Psoas muscle (tissue), 8 donors: ENCODE measurements around the gene SLC15A1. TPM values are rescaled to one million over a fixed set of nuclear protein-coding genes. Genes with fewer than 3 reads are reported as not detected.

Experiments
- ATAC-seq, 4 donors: fragments of 200-7000 bp; cut with Tn5 transposase; one replicate each; pipeline ENCODE4 v1.9.1; 2020; ENCODE audit warnings: moderate library complexity in 3 of 4, mild to moderate bottlenecking in 2 of 4
- DNase-seq, 2 donors: peaks; one replicate each; pipeline ENCODE4 v3.0.0-alpha.2; 2020
- H3K27ac ChIP-seq: fragments of 200-600 bp; one replicate; pipeline ENCODE4 v1.8.0; 2022
- H3K27me3 ChIP-seq, 3 donors: fragments of 200-600 bp in 1 of 3; one replicate each; pipeline versions ENCODE4 v1.6.1 to v1.8.0; 2013 to 2022; ENCODE audit warnings: low read length in 2 of 3, mild to moderate bottlenecking in 2 of 3, moderate library complexity in 1 of 3; ENCODE audit not compliant: insufficient read depth in 3 of 3
- H3K36me3 ChIP-seq, 2 donors: fragments of 200-600 bp in 1 of 2; one replicate each; pipeline versions ENCODE4 v1.6.1 to v1.8.0; 2013 to 2022; ENCODE audit warnings: low read depth in 1 of 2, mild to moderate bottlenecking in 1 of 2, moderate library complexity in 1 of 2; ENCODE audit not compliant: insufficient read depth in 1 of 2
- H3K4me1 ChIP-seq: fragments of 200-600 bp; one replicate; pipeline ENCODE4 v1.8.0; 2022
- H3K4me3 ChIP-seq: fragments of 200-600 bp; one replicate; pipeline ENCODE4 v1.8.0; 2022; ENCODE audit warnings: mild to moderate bottlenecking
- H3K9me3 ChIP-seq: fragments of 200-600 bp; one replicate; pipeline ENCODE4 v1.8.0; 2022
- CTCF ChIP-seq: fragments of 200-600 bp; IDR thresholded peaks from one replicate; pipeline ENCODE4 v1.8.0; 2022; ENCODE audit warnings: antibody characterized with exemption
- WGBS, 3 donors: extraction: QIAGEN DNeasy Blood & Tissue Kit; methylation state at CpG; one replicate each; pipeline versions ENCODE4 v1.1.6 to v1.1.7; 2013; 5-methylcytosine and 5-hydroxymethylcytosine counted together
- intact Hi-C, 2 donors: fragments of 100-400 bp; cut with DNase I; formaldehyde crosslinking; loops; one replicate each; pipeline versions ENCODE4 v1.11.0 to v1.14.2; 2022
- polyA plus RNA-seq, 3 donors: library from polyadenylated mRNA; stranded (reverse); fragments of 200-250 nt; gene quantifications; one replicate each; pipeline ENCODE4 v1.2.3, GENCODE V29; 2013
- total RNA-seq, 4 donors: library from RNA; stranded (reverse); fragmentation: NEBNext Ultra II Directional in 2 of 4; extraction: Animal tissue kit (Norgen Biotek cat#: 25700) in 2 of 4; gene quantifications; one replicate each; pipeline versions ENCODE4 v1.2.1 to v1.2.4, GENCODE V29; 2021 to 2023
- donor health status: healthy with polysubstance abuse.
- donor health status: DM: no; HTN: no; CAD: no; lungs with moderate emphysema.
- donor health status: Bipolar disorder and iron deficiency.
- donor health status: healthy.
- donor health status: DM: yes; HTN: yes; CAD: no.
- donor health status: DM: no; HTN: no; CAD: no.
- donor health status: DM: no; HTN: no; CAD: no.
- donor health status: DM: yes; HTN: yes; CAD: no.

SLC15A1 gene
- total and polyA plus RNA-seq, 7 donors, result 0.03 to 0.19 (median 0.08) TPM; not detected in 4

DNA sequence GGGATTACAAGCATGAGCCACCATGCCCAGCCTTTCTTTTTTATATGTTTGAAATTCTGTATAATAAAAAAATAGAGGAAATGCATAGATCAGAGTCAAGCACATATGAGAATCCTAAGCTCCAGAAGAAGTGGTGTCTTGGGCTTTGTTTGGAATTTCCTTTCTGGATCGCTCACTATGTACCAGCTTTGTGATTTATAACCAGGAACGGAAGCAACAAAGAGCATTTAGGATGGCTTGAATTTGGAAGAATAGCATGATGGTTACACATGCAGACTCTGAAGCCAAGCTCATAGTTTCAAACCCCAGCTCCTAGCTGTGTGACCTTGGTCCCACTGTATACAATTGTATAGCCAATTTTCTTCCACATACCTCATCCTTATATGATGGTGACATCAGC lies 28.0 kb upstream of the SLC15A1 start:
- DNase-seq (no peak), ATAC-seq (no peak)
- intact Hi-C loops, result no loop called here
- TF ChIP-seq CTCF, result no peak
- Histone ChIP-seq H3K27ac (no peak overlapping the region), H3K4me1 (no peaks in the 10 kb centered on the region), H3K36me3 (no peaks in the 10 kb centered on the region), H3K4me3 (no peak overlapping the region), H3K27me3 (peaks cover 0 to 7% (median 3%) of the 10 kb centered on the region in 3 donors), H3K9me3 (no peaks in the 10 kb centered on the region)
- 43 to 47% (median 46%) methylated on average over 2 of the region's 2 CpGs for WGBS, 3 donors

GRCh38 chr13:98779695-98780094 lies 27.2 kb upstream of the SLC15A1 start:
- Histone ChIP-seq H3K27me3 (peaks cover 0 to 7% (median 3%) of the 10 kb centered on the region in 3 donors), H3K4me1 (no peaks in the 10 kb centered on the region), H3K9me3 (no peaks in the 10 kb centered on the region), H3K27ac (no peak overlapping the region), H3K36me3 (no peaks in the 10 kb centered on the region), H3K4me3 (no peak overlapping the region)
- ATAC-seq (no peak), DNase-seq (no peak)
- TF ChIP-seq CTCF, result no peak
- 87 to 97% (median 90%) methylated on average over 1 of the region's 1 CpG for WGBS, 3 donors
- intact Hi-C loops, result no loop called here

GRCh38 chr13:98778749-98779148 lies 26.3 kb upstream of the SLC15A1 start:
- no peaks in the 10 kb centered on the region for H3K9me3 ChIP-seq
- no peak for TF ChIP-seq CTCF
- no peak overlapping the region for H3K27ac ChIP-seq
- DNase-seq (no peak), ATAC-seq (no peak)
- no peaks in the 10 kb centered on the region for H3K36me3 ChIP-seq
- 54 to 69% (median 62%) methylated on average over 8 of the region's 8 CpGs for WGBS, 3 donors
- H3K27me3 ChIP-seq, result peaks cover 0 to 7% (median 3%) of the 10 kb centered on the region in 3 donors
- intact Hi-C loops, result no loop called here
- no peaks in the 10 kb centered on the region for H3K4me1 ChIP-seq
- no peak overlapping the region for H3K4me3 ChIP-seq

DNA sequence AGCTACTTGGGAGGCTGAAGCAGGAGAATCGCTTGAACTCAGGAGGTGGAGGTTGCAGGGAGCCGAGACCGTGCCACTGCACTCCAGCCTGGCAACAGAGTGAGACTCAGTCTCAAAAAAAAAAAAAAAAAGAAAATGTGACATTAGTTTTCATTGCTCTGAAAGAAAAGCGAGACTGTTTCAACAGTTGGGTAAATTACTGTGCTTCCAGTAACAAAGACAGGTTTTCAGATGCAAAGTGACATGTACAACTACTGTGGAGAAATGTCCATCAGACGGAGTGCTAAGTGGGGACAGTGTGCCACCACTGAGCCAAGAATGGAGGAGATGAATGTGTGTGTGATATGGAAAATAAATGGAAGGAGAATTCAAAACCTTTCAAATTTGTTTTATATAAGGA lies 24.2 kb upstream of the SLC15A1 start:
- Histone ChIP-seq H3K27ac (no peak overlapping the region), H3K4me1 (no peaks in the 10 kb centered on the region), H3K4me3 (no peak overlapping the region), H3K9me3 (no peaks in the 10 kb centered on the region), H3K27me3 (peaks cover 0 to 7% (median 3%) of the 10 kb centered on the region in 3 donors), H3K36me3 (no peaks in the 10 kb centered on the region)
- intact Hi-C loops, result no loop called here
- ATAC-seq (no peak), DNase-seq (no peak)
- no peak for TF ChIP-seq CTCF
- 77 to 84% (median 80%) methylated on average over 5 of the region's 5 CpGs for whole genome bisulfite sequencing, 3 donors

GRCh38 chr13:98775844-98776598 lies 23.5 kb upstream of the SLC15A1 start:
- ATAC-seq (no peak), DNase-seq (no peak)
- Histone ChIP-seq H3K27me3 (peaks cover 0 to 4% (median 0%) of the 10 kb centered on the region in 3 donors), H3K4me1 (no peaks in the 10 kb centered on the region), H3K9me3 (no peaks in the 10 kb centered on the region), H3K27ac (no peak overlapping the region), H3K36me3 (no peaks in the 10 kb centered on the region), H3K4me3 (no peak overlapping the region)
- intact Hi-C loops, result no loop called here
- TF ChIP-seq CTCF, result no peak
- WGBS, 3 donors, result 90 to 92% (median 91%) methylated on average over 22 of the region's 22 CpGs
